Endothelial cell of umbilical vein (primary cell): ENCODE results near the gene BCL3. TPM values are rescaled to one million over a fixed set of nuclear protein-coding genes. Genes with fewer than 3 reads are reported as not detected.

ENCODE experiments used
- BruUV-seq: library from RNA; stranded (reverse); fragments of 400-500 nt; replicated peaks from 2 replicates; lab custom pipeline; 2021; lab: Mats Ljungman, UMichigan
- CTCF ChIA-PET: fragments of 300-600, 350-600 bp; sonication (Branson Sonifier 250); formaldehyde crosslinking; loops from one replicate; lab custom pipeline; 2021; ENCODE audit warnings: antibody characterized with exemption, inconsistent platforms; lab: Charles Lee
- POLR2A ChIA-PET: fragments of 300-600, 350-600 bp; sonication (Branson Sonifier 250); formaldehyde crosslinking; loops from one replicate; lab custom pipeline; 2021; ENCODE audit warnings: antibody characterized with exemption, inconsistent platforms; lab: Charles Lee
- DNase-seq: peaks from one replicate; pipeline ENCODE4 v3.0.0-alpha.2; 2011; ENCODE audit warnings: low read depth, low spot score
- FAIRE-seq: peaks from 2 replicates; lab custom pipeline; 2011; peaks lifted over from hg19 to GRCh38; lab: Jason Lieb, UNC
- H2AFZ ChIP-seq: 2 replicates; pipeline ENCODE4 v1.6.0; 2012; ENCODE audit warnings: low read depth, low read length, control low read depth, inconsistent platforms
- H3K27ac ChIP-seq: 2 replicates; pipeline ENCODE4 v1.5.1; 2011; ENCODE audit warnings: low read depth, mild to moderate bottlenecking, control low read depth, low read length, moderate library complexity; ENCODE audit not compliant: insufficient read depth
- H3K27me3 ChIP-seq, 2 experiments: 2 replicates each; pipeline versions ENCODE4 v1.6.0 to v1.6.1; 2011; ENCODE audit warnings: low read length in 2 of 2, mixed read lengths in 1 of 2; ENCODE audit not compliant: control insufficient read depth in 2 of 2, insufficient read depth in 2 of 2
- H3K36me3 ChIP-seq, 2 experiments: 2 replicates in 1 of 2; 3 replicates in 1 of 2; pipeline ENCODE4 v1.5.1; 2011; ENCODE audit warnings: low read length in 2 of 2, mild to moderate bottlenecking in 1 of 2, moderate library complexity in 1 of 2; ENCODE audit not compliant: control insufficient read depth in 2 of 2, insufficient read depth in 2 of 2; ENCODE audit errors: extremely low read depth in 1 of 2
- H3K4me1 ChIP-seq: 3 replicates; pipeline ENCODE4 v1.5.1; 2011; ENCODE audit warnings: mild to moderate bottlenecking, low read length; ENCODE audit not compliant: control insufficient read depth, insufficient read depth; ENCODE audit errors: extremely low read depth
- H3K4me2 ChIP-seq: 2 replicates; pipeline ENCODE4 v1.6.1; 2011; ENCODE audit warnings: low read length, control low read depth, mixed read lengths; ENCODE audit not compliant: insufficient read depth
- H3K4me3 ChIP-seq, 3 experiments: fragments of 200-600 bp in 1 of 3; sonication (generic), shearing (Covaris generic) in 1 of 3; replicated peaks in 1 of 3; 2 replicates each; pipeline ENCODE4 v1.5.1; 2011 to 2016; ENCODE audit warnings: control low read depth in 3 of 3, low read length in 3 of 3, mild to moderate bottlenecking in 2 of 3, inconsistent platforms in 1 of 3, low read depth in 1 of 3, moderate library complexity in 1 of 3; ENCODE audit not compliant: insufficient read depth in 1 of 3
- H3K79me2 ChIP-seq: 2 replicates; pipeline ENCODE4 v1.6.0; 2012; ENCODE audit warnings: low read length, inconsistent platforms; ENCODE audit not compliant: control insufficient read depth, insufficient read depth
- H3K9ac ChIP-seq: replicated peaks from 2 replicates; pipeline ENCODE3; 2011; ENCODE audit warnings: low read length, control low read depth; ENCODE audit not compliant: insufficient read depth; ENCODE audit errors: extremely low read depth
- H3K9me1 ChIP-seq: replicated peaks from 3 replicates; pipeline ENCODE4 v1.6.0; 2011; ENCODE audit warnings: mild to moderate bottlenecking, low read length; ENCODE audit not compliant: control insufficient read depth, insufficient read depth; ENCODE audit errors: extremely low read depth
- H3K9me3 ChIP-seq: replicated peaks from 2 replicates; pipeline ENCODE4 v1.5.1; 2012; ENCODE audit warnings: low read length, inconsistent platforms; ENCODE audit not compliant: control insufficient read depth, insufficient read depth
- H4K20me1 ChIP-seq: replicated peaks from 2 replicates; pipeline ENCODE3; 2011; ENCODE audit warnings: mild to moderate bottlenecking, low read length; ENCODE audit not compliant: control insufficient read depth, insufficient read depth; ENCODE audit errors: extremely low read depth
- CTCF ChIP-seq, 2 donors: IDR thresholded peaks; 1 replicate in 1 of 2; 2 replicates in 1 of 2; pipeline ENCODE4 v1.5.1; 2011; ENCODE audit warnings: low read length in 2 of 2, mild to moderate bottlenecking in 2 of 2, moderate library complexity in 2 of 2, control low read depth in 1 of 2, inconsistent platforms in 1 of 2, low read depth in 1 of 2; ENCODE audit not compliant: insufficient read depth in 1 of 2; ENCODE audit errors: extremely low read depth in 1 of 2
- EZH2 ChIP-seq: IDR thresholded peaks from 2 replicates; pipeline ENCODE4 v1.6.1; 2012; ENCODE audit warnings: borderline replicate concordance, low read depth, mild to moderate bottlenecking, moderate library complexity, low read length, inconsistent platforms; ENCODE audit not compliant: severe bottlenecking
- FOS ChIP-seq: IDR thresholded peaks from 2 replicates; pipeline ENCODE4 v1.6.1; 2011; ENCODE audit warnings: mild to moderate bottlenecking, low read length, moderate library complexity, borderline replicate concordance; ENCODE audit not compliant: insufficient read depth
- GATA2 ChIP-seq: IDR thresholded peaks from 2 replicates; pipeline ENCODE4 v1.7.0; 2011; ENCODE audit warnings: low read depth, mild to moderate bottlenecking, moderate library complexity, mixed read lengths, low read length; ENCODE audit not compliant: insufficient read length, insufficient read depth
- JUN ChIP-seq: IDR thresholded peaks from 2 replicates; pipeline ENCODE4 v1.6.1; 2011; ENCODE audit warnings: borderline replicate concordance, low read depth; ENCODE audit not compliant: insufficient read length, insufficient read depth
- MAX ChIP-seq: IDR thresholded peaks from 2 replicates; pipeline ENCODE4 v1.6.1; 2011; ENCODE audit not compliant: insufficient read depth, insufficient read length
- MYC ChIP-seq: IDR thresholded peaks from one replicate; pipeline ENCODE4 v1.6.1; 2011; ENCODE audit warnings: mild to moderate bottlenecking, low read depth, low read length
- POLR2A ChIP-seq: IDR thresholded peaks from 2 replicates; pipeline ENCODE4 v1.6.1; 2012; ENCODE audit warnings: low read depth, mild to moderate bottlenecking, control low read depth, low read length
- POLR2AphosphoS5 ChIP-seq: IDR thresholded peaks from 2 replicates; pipeline ENCODE4 v1.6.1; 2012; ENCODE audit warnings: low read depth, mild to moderate bottlenecking, control low read depth, low read length, moderate library complexity; ENCODE audit not compliant: insufficient read depth
- dilution Hi-C: fragments of 300-500 bp; cut with MboI; formaldehyde crosslinking; loops from one replicate; pipeline ENCODE4 v1.15.0; 2019; ENCODE audit warnings: low sequenced_read_pairs; ENCODE audit not compliant: extremely low pct_ligation_motif_present
- intact Hi-C: fragments of 100-400 bp; cut with micrococcal nuclease; formaldehyde crosslinking; loops from one replicate; pipeline ENCODE4 v1.10.0; 2022
- polyA plus RNA-seq, 4 experiments: library from polyadenylated mRNA; depleted of rRNA in 3 of 4; stranded (reverse) in 3 of 4; unstranded in 1 of 4; fragments of >200 nt; gene quantifications; 2 replicates each; pipeline versions ENCODE4 v1.2.1 to v1.2.3, GENCODE V29; 2011 to 2012; ENCODE audit warnings: missing spikeins in 1 of 4
- total RNA-seq: library from RNA; stranded (reverse); gene quantifications from 2 replicates; pipeline ENCODE4 v1.2.3, GENCODE V29; 2021

BCL3 gene
- total and polyA plus RNA-seq, 2 donors (not counting 3 experiments of a cell fraction or from before 2014, with no cell fraction given) = 11.0 to 26.9 TPM

- DNase-seq (no peak), FAIRE-seq (no peak)
- H3K27ac ChIP-seq = peak overlapping the region; percentile 86
- intact Hi-C loops (loop anchor here (2.0 kb wide), 1 partner anchor 35 kb away; no protein-coding TSS in a partner anchor), dilution Hi-C loops (no loop called here)
- peak overlapping the region in 2 of 3 experiments; percentile 17 to 33 for H3K4me3 ChIP-seq
- no peaks in the 10 kb centered on the region for H3K9me3 ChIP-seq
- H3K9ac ChIP-seq = peak overlapping the region; percentile 46
- peaks cover 26% of the 10 kb centered on the region for H3K79me2 ChIP-seq
- H3K36me3 ChIP-seq = peaks cover 0 to 17% of the 10 kb centered on the region in 2 experiments
- no peak overlapping the region for H2AFZ ChIP-seq
- BruUV-seq = no TSS peak
- no peaks in the 10 kb centered on the region for H4K20me1 ChIP-seq
- H3K4me2 ChIP-seq = peak overlapping the region; percentile 71
- H3K4me1 ChIP-seq = peaks cover 46% of the 10 kb centered on the region
- TF ChIP-seq JUN (no peak), MYC (no peak), GATA2 (no peak), EZH2 (no peak), CTCF (IDR thresholded peaks at IDR 0.05; ENCODE audit: extremely low read depth in 1 of 2, insufficient read depth in 1 of 2, low read depth in 1 of 2, low read length in 2 of 2) (no peak), POLR2AphosphoS5 (no peak), POLR2A (no peak), MAX (no peak), FOS (no peak)
- CTCF ChIA-PET = interaction anchor here (1.0 to 4.9 kb wide), 8 partner anchors 11 to 183 kb away, joined by 3 to 71 read pairs (median 8); no protein-coding TSS in a partner anchor
- H3K9me1 ChIP-seq = no peaks in the 10 kb centered on the region
- no peaks in the 10 kb centered on the region for H3K27me3 ChIP-seq
- POLR2A ChIA-PET = interaction anchor here (0.6 to 1.0 kb wide), 2 partner anchors 9 to 12 kb away, joined by 3 to 5 read pairs; no protein-coding TSS in a partner anchor
These were observed 5.1 kb downstream of the BCL3 start for GRCh38 chr19:44753626-44753931.
